HepG2 (cell line): Measurements from ENCODE around the gene ANXA9. TPM values are rescaled to one million over a fixed set of nuclear protein-coding genes. Genes with fewer than 3 reads are reported as not detected.

Experiments used
- ATAC-seq: fragments of 200-7000 bp; cut with Tn5 transposase; 3 replicates; pipeline ENCODE4 v1.9.1; 2020; ENCODE audit warnings: mild to moderate bottlenecking, moderate library complexity
- BruUV-seq: library from RNA; stranded (reverse); fragments of 400-500 nt; replicated peaks from 2 replicates; lab custom pipeline; 2021; lab: Mats Ljungman, UMichigan
- CTCF ChIA-PET: fragments of 300-600 bp; formaldehyde crosslinking; extraction: SDS; loops from one replicate; lab custom pipeline; 2021; ENCODE audit warnings: low total read pairs, inconsistent platforms, low intra/inter-chr PET ratio; lab: Yijun Ruan, JAX
- POLR2A ChIA-PET: fragments of 350-600 bp; sonication (Branson Sonifier 250); formaldehyde crosslinking; loops from one replicate; lab custom pipeline; 2020; ENCODE audit warnings: antibody characterized with exemption, inconsistent platforms; lab: Yijun Ruan, JAX
- DNase-seq: peaks from one replicate; pipeline ENCODE4 v3.0.0-alpha.2; 2015; ENCODE audit warnings: low spot score
- FAIRE-seq: peaks from 3 replicates; lab custom pipeline; 2011; peaks lifted over from hg19 to GRCh38; lab: Jason Lieb, UNC
- H2AFZ ChIP-seq: one replicate; pipeline ENCODE4 v1.6.1; 2011; ENCODE audit warnings: low read length, inconsistent platforms
- H3K27ac ChIP-seq: fragments of 300-600 bp; 3 replicates; pipeline ENCODE4 v1.8.0; 2011; ENCODE audit warnings: mixed run types, mild to moderate bottlenecking, mixed read lengths, low read length, inconsistent platforms; ENCODE audit not compliant: insufficient read depth; ENCODE audit errors: extremely low read length
- H3K27me3 ChIP-seq, 2 experiments: fragments of 200-600 bp in 1 of 2; 2 replicates in 1 of 2; 3 replicates in 1 of 2; pipeline versions ENCODE4 v1.6.0 to v1.8.0; 2011; ENCODE audit warnings: low read length in 2 of 2, mild to moderate bottlenecking in 2 of 2, moderate library complexity in 2 of 2, inconsistent platforms in 1 of 2; ENCODE audit not compliant: insufficient read depth in 2 of 2, control insufficient read depth in 1 of 2
- H3K36me3 ChIP-seq, 2 experiments: fragments of 200-600 bp in 1 of 2; replicated peaks in 1 of 2; 2 replicates in 1 of 2; 3 replicates in 1 of 2; pipeline versions ENCODE4 v1.5.1 to v1.8.0; 2011; ENCODE audit warnings: low read length in 2 of 2, inconsistent platforms in 1 of 2; ENCODE audit not compliant: insufficient read depth in 2 of 2, control insufficient read depth in 1 of 2
- H3K4me1 ChIP-seq: 2 replicates; pipeline ENCODE4 v1.5.1; 2012; ENCODE audit warnings: low read length, inconsistent platforms; ENCODE audit not compliant: insufficient read depth
- H3K4me2 ChIP-seq: 2 replicates; pipeline ENCODE4 v1.6.0; 2011; ENCODE audit warnings: low read depth, low read length, inconsistent platforms
- H3K4me3 ChIP-seq, 3 experiments: fragments of 200-600 bp in 1 of 3; sonication (generic), shearing (Covaris generic) in 1 of 3; replicated peaks in 1 of 3; 2 replicates each; pipeline ENCODE4 v1.5.1; 2011 to 2016; ENCODE audit warnings: low read length in 3 of 3, inconsistent platforms in 2 of 3, low read depth in 2 of 3, mild to moderate bottlenecking in 2 of 3, control low read depth in 1 of 3, mixed read lengths in 1 of 3; ENCODE audit not compliant: insufficient read depth in 1 of 3
- H3K79me2 ChIP-seq: one replicate; pipeline ENCODE4 v1.6.1; 2011; ENCODE audit warnings: low read length, inconsistent platforms; ENCODE audit not compliant: insufficient read depth
- H3K9ac ChIP-seq: 2 replicates; pipeline ENCODE4 v1.6.0; 2011; ENCODE audit warnings: mild to moderate bottlenecking, low read depth, low read length, inconsistent platforms; ENCODE audit not compliant: insufficient read depth
- H3K9me3 ChIP-seq: 2 replicates; pipeline ENCODE4 v1.5.1; 2012; ENCODE audit warnings: mild to moderate bottlenecking, low read length
- H4K20me1 ChIP-seq: 2 replicates; pipeline ENCODE4 v1.6.0; 2011; ENCODE audit warnings: inconsistent platforms, mild to moderate bottlenecking, low read length, moderate library complexity; ENCODE audit not compliant: insufficient read depth
- AFF4 ChIP-seq: sonication (generic); formaldehyde crosslinking; IDR thresholded peaks from 2 replicates; pipeline ENCODE4 v1.4.0; 2020; ENCODE audit warnings: missing genetic modification reagents
- BORCS8-MEF2B ChIP-seq: sonication (generic); formaldehyde crosslinking; IDR thresholded peaks from 2 replicates; pipeline ENCODE4 v1.8.0; 2022; ENCODE audit warnings: mild to moderate bottlenecking, missing genetic modification reagents
- CREB1 ChIP-seq, 2 experiments: fragments of 450-650 bp in 1 of 2; IDR thresholded peaks; 2 replicates each; pipeline ENCODE4 v1.6.1; 2016 to 2017; ENCODE audit warnings: control low read depth in 1 of 2, mild to moderate bottlenecking in 1 of 2, missing compliant biosample characterization in 1 of 2, missing genetic modification characterization in 1 of 2
- HINFP ChIP-seq: sonication (generic); formaldehyde crosslinking; IDR thresholded peaks from 2 replicates; pipeline ENCODE4 v1.4.0; 2020; ENCODE audit warnings: low read depth, mild to moderate bottlenecking, missing genetic modification reagents
- ISX ChIP-seq: sonication (generic); formaldehyde crosslinking; conservative IDR thresholded peaks from 2 replicates; pipeline ENCODE4 v1.5.0; 2020; ENCODE audit warnings: missing genetic modification reagents
- RBFOX2 ChIP-seq: fragments of 200-400 bp; formaldehyde crosslinking; IDR thresholded peaks from 2 replicates; pipeline ENCODE4 v1.6.1; 2017; ENCODE audit warnings: low read depth, mild to moderate bottlenecking, low read length
- SALL2 ChIP-seq: sonication (generic); formaldehyde crosslinking; IDR thresholded peaks from 2 replicates; pipeline ENCODE4 v1.8.1; 2023; ENCODE audit warnings: mild to moderate bottlenecking, missing genetic modification reagents, inconsistent platforms
- SP2 ChIP-seq: sonication (generic); formaldehyde crosslinking; IDR thresholded peaks from 2 replicates; pipeline ENCODE4 v1.5.1; 2020; ENCODE audit warnings: mild to moderate bottlenecking, missing genetic modification reagents
- STAT5B ChIP-seq: sonication (generic); formaldehyde crosslinking; IDR thresholded peaks from 2 replicates; pipeline ENCODE4 v1.4.0; 2020; ENCODE audit warnings: missing genetic modification reagents
- TBP ChIP-seq: sonication (generic); formaldehyde crosslinking; IDR thresholded peaks from 2 replicates; pipeline ENCODE4 v1.5.0; 2020; ENCODE audit warnings: missing genetic modification reagents
- ZBTB2 ChIP-seq: sonication (generic); formaldehyde crosslinking; IDR thresholded peaks from 2 replicates; pipeline ENCODE4 v1.8.0; 2022; ENCODE audit warnings: low read depth, missing genetic modification reagents
- ZFY ChIP-seq: sonication (generic); formaldehyde crosslinking; IDR thresholded peaks from 2 replicates; pipeline ENCODE4 v1.4.0; 2020; ENCODE audit warnings: missing genetic modification reagents
- ZNF234 ChIP-seq: sonication (generic); formaldehyde crosslinking; conservative IDR thresholded peaks from 2 replicates; pipeline ENCODE4 v1.5.1; 2020; ENCODE audit warnings: mild to moderate bottlenecking, missing genetic modification reagents
- ZNF501 ChIP-seq: sonication (generic); formaldehyde crosslinking; IDR thresholded peaks from 2 replicates; pipeline ENCODE4 v1.5.1; 2020; ENCODE audit warnings: mild to moderate bottlenecking, moderate library complexity, missing genetic modification reagents
- ZNF510 ChIP-seq: sonication (generic); formaldehyde crosslinking; IDR thresholded peaks from 2 replicates; pipeline ENCODE4 v1.4.0; 2020; ENCODE audit warnings: low read depth, mild to moderate bottlenecking, missing genetic modification reagents
- ZNF543 ChIP-seq: sonication (generic); formaldehyde crosslinking; IDR thresholded peaks from 2 replicates; pipeline ENCODE4 v1.4.0; 2020; ENCODE audit warnings: mild to moderate bottlenecking, missing genetic modification reagents
- ZNF580 ChIP-seq: IDR thresholded peaks from 2 replicates; pipeline ENCODE4 v1.6.1; 2016; ENCODE audit warnings: low read depth, borderline replicate concordance
- WGBS: methylation state at CpG from one replicate; pipeline ENCODE4 v1.1.6; 2017; ENCODE audit warnings: low lambda C conversion rate; 5-methylcytosine and 5-hydroxymethylcytosine counted together
- in situ Hi-C: cut with HindIII; loops from 2 replicates; pipeline ENCODE4 v1.10.0; 2017; ENCODE audit warnings: low pct_unique_long_range_greater_than_20kb; ENCODE audit not compliant: extremely low pct_ligation_motif_present
- intact Hi-C: fragments of 100-400 bp; cut with micrococcal nuclease; formaldehyde crosslinking; loops from one replicate; pipeline ENCODE4 v1.10.0; 2022; ENCODE audit not compliant: unreplicated experiment
- polyA plus RNA-seq, 8 experiments: library from polyadenylated mRNA; depleted of rRNA in 3 of 8; stranded (reverse) in 7 of 8; unstranded in 1 of 8; fragments of >200 nt; fragmentation: Illumina TruSeq in 4 of 8; extraction: Trizol in 4 of 8; gene quantifications; 2 replicates each; pipeline versions ENCODE4 v1.2.1 to v1.2.3, GENCODE V29; 2011 to 2016; ENCODE audit warnings: low read depth in 4 of 8, missing spikeins in 1 of 8, mixed read lengths in 1 of 8; ENCODE audit not compliant: insufficient read depth in 1 of 8
- total RNA-seq, 5 experiments: library from RNA; depleted of rRNA; stranded (reverse); fragments of >200 nt; fragmentation: Illumina TruSeq; extraction: Trizol; gene quantifications; 2 replicates each; pipeline ENCODE4 v1.2.3, GENCODE V29; 2016; ENCODE audit warnings: low read depth in 1 of 5

Gene ANXA9
- total and polyA plus RNA-seq, 2 of the 13 experiments (the other 11 are each of a cell fraction or from before 2014, with no cell fraction given), result 13.3 to 23.9 TPM

- Histone ChIP-seq H3K9ac (peak overlapping the region; percentile 97), H3K4me2 (peak overlapping the region; percentile 98), H3K4me1 (peaks cover 71% of the 10 kb centered on the region), H3K79me2 (peaks cover 63% of the 10 kb centered on the region), H3K36me3 (peaks cover 9 to 19% of the 10 kb centered on the region in 2 experiments), H3K27me3 (no peaks in the 10 kb centered on the region; a peak in 1 of 5 replicates), H3K27ac (peak overlapping the region; percentile 96), H3K4me3 (peak overlapping the region; percentile 71 to 95 (median 89)), H3K9me3 (no peaks in the 10 kb centered on the region), H2AFZ (no peak overlapping the region), H4K20me1 (peaks cover 21% of the 10 kb centered on the region)
- FAIRE-seq, result no peak
- TSS peak; percentile 52 for BruUV-seq
- in situ Hi-C loops (no loop called here), intact Hi-C loops (loop anchor here (5.0 kb wide), 1 partner anchor 35 kb away; the partner anchor contains the start of genes MINDY1 and PRUNE1)
- ChIA-PET CTCF (interaction anchor here (2.5 kb wide), 1 partner anchor 8 kb away, joined by 18 read pairs; the partner anchor contains the start of gene ANXA9), POLR2A (interaction anchor here (1.2 to 10.3 kb wide), 8 partner anchors 9 to 45 kb away, joined by 3 to 114 read pairs (median 12); partner anchors contain the start of genes ANXA9, MINDY1 and SETDB1)
- no peak for ATAC-seq
- no peak for DNase-seq
- 5% methylated on average over 4 of the region's 4 CpGs for WGBS
- TF ChIP-seq ZNF234 (0 out of 2 replicates have a peak, but pooled peaks have one; percentile 70), TBP (no peak), STAT5B (CRISPR knock-in tag) (no peak), CREB1 (IDR thresholded peaks at IDR 0.05) (no peak), CREB1 (CRISPR knock-in tag; IDR thresholded peaks at IDR 0.05) (no peak), HINFP (CRISPR knock-in tag) (no peak), AFF4 (CRISPR knock-in tag) (0 out of 2 replicates have a peak, but pooled peaks have one; percentile 79), SP2 (CRISPR knock-in tag) (0 out of 2 replicates have a peak, but pooled peaks have one; percentile 36), ZNF501 (CRISPR knock-in tag) (peak; percentile 49; the same call in 1 of the 2 replicates), ZNF543 (CRISPR knock-in tag) (peak; percentile 6; the same call in 1 of the 2 replicates), ZNF510 (CRISPR knock-in tag) (0 out of 2 replicates have a peak, but pooled peaks have one; percentile 40), ZBTB2 (CRISPR knock-in tag) (no peak), ZFY (CRISPR knock-in tag) (peak; percentile 6; the same call in 1 of the 2 replicates), RBFOX2 (peak; percentile 2; the same call in 1 of the 2 replicates), BORCS8-MEF2B (no peak), ISX (CRISPR knock-in tag) (no peak), SALL2 (CRISPR knock-in tag) (0 out of 2 replicates have a peak, but pooled peaks have one; percentile 2), ZNF580 (no peak)
Measured at GRCh38 chr1:150972417-150972940, 9.6 kb upstream of the ANXA9 start.
